ENCODE data around the gene CCL20.

- TF ChIP-seq CTCF (conservative IDR thresholded peaks at IDR 0.05) (no peak), ZFX (IDR thresholded peaks at IDR 0.05) (no peak)
Observed at GRCh38 chr2:227856697-227857096, 43.1 kb downstream of the CCL20 start.

Measured in C4-2B (cell line).